ENCODE results near the gene KIF13A.

DNA sequence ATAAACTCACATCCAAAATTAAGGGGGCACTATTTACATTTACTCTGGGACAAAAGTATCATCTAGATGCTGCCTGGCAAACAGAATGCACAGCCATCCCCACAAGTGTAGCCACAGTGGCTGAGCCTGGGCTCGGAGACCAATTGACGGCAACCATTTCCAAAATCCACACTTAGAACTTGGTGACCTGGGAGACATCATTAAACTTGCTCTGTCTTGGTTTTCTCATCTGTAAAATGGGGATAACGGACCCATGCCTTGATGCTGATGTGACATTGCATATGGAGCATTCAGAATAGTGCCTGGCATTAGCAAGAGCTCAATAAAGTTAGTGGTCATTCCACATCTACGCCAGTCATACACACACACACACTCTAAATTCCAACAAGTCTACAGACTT is 140.7 kb downstream of the KIF13A start:
- TF ChIP-seq CTCF (IDR thresholded peaks at IDR 0.05; ENCODE audit: extremely low read depth in 1 of 2, insufficient read depth in 1 of 2, low read depth in 1 of 2, low read length in 2 of 2), result no peak
- no peak for TF ChIP-seq EZH2 (IDR thresholded peaks at IDR 0.05; ENCODE audit: borderline replicate concordance, low read depth, low read length, severe bottlenecking)

All from endothelial cell of umbilical vein (primary cell).